ENCODE data around the gene TMEM125. TPM values are rescaled to one million over a fixed set of nuclear protein-coding genes. Genes with fewer than 3 reads are reported as not detected.

The TMEM125 gene
- total RNA-seq, 1 donor from 2014 or later = 10.8 TPM

DNA sequence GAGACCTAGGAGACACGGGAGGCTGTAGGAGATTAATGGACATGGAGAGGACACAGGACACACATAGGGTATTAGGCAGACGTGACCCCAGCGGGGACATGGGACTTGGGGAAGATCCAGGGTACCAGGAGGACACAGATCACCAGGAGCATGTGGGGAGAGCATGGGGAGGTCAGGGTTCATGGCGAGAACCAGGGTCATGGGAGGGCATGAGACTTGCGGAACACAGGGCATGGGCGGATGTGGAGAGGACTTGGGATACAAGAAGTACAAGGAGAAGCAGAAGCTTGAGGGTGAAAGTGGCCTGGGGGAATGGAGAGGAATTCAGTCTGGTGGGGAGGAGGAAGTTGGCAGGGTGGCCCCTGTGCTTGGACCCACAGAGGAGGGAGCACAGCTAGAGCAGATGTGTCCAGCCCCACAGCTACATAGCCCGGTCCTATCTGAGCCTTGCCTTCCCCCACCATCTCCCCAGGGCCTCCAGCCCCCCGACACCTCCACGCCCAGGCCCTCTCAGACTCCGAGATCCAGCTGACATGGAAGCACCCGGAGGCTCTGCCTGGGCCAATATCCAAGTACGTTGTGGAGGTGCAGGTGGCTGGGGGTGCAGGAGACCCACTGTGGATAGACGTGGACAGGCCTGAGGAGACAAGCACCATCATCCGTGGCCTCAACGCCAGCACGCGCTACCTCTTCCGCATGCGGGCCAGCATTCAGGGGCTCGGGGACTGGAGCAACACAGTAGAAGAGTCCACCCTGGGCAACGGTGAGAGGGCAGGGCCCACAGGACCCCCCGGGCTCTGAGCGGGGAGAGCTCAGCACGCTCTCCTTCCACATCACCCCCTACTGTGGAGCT is 43.1 kb downstream of the TMEM125 start:
- ATAC-seq = peak; percentile 6

DNA sequence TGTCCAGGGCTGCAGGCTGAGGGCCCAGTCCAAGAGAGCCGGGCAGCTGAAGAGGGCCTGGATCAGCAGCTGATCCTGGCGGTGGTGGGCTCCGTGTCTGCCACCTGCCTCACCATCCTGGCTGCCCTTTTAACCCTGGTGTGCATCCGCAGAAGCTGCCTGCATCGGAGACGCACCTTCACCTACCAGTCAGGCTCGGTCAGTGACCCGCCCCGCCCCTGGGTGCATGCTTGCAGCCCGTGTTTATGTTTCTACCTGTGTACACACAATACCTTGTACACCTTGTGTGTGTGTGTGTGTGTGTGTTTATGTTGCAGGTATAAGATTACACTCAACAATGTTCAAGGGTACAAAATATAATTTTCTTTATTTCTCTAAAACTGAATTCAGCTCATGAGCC is 44.0 kb downstream of the TMEM125 start:
- ATAC-seq = peak; percentile 64

DNA sequence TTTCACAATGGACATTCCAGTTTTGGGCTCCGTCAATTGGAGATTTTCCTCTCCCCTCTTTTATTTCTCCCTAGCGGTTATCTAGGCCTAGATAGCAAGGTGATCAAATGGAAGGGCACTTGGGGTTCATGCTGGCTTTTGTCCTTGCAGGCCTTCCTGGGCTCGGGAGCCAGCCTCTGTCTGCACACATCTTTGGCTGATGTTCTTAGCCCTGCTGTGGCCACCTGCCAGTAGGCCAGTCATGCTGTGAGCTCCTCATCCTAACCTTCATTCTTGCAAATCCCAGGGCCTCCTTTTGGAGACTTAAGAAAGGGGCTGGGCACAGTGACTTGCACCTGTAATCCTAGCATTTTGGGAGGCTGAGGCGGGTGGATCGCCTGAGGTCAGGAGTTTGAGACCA is 44.5 kb downstream of the TMEM125 start:
- ATAC-seq = no peak

DNA sequence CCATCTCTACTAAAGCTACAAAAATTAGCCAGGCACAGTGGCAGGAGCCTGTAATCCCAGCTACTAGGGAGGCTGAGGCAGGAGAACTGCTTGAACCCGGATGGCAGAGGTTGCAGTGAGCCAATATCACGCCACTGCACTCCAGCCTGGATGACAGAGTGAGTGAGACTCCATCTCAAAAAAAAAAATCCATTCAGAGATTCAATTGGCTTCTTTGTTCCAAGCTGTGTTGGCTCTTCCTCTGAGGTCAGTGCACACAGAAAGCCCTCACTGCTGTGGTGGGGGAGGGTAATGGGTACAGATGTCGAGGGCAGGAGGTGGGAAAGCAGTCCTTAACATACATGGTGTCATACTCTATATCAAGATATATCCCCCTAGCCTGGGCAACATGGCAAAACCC is 45.7 kb downstream of the TMEM125 start:
- no peak for ATAC-seq

DNA sequence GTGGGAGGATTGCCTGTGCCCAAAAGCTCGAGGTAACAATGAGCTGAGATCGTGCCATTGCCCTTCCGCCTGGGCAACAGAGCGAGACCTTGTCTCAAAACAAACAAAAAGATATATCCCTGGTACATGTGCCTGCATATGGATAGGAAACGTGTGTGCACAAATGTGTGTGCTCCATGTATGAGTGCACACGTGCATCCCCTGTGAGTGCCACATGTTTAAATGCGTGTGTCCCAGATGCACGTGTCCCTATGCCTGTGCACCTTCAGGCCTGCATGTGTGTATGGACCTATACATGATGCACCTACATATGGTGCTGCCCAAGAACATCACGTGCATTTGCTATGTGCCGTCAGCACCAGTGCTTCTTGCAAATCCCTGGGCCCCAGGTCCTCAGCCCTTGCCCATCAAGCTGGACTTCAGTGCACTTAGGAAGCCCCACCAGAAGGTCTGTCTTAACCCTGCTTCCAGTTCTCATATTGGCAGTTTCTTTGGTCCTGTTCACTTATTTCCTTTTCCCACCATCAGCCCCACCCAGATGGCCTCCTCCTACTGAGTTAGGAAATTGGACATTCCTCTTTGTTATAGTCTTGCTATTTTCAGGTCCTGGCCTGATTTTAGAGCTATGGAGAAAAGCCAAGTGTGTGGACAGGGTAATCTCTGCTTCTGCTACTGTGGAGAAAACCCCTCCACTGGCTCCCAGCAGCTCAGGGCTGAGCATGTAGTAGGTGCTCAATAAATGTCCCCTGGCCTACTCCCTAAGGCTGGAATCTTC is 46.4 kb downstream of the TMEM125 start:
- no peak for ATAC-seq

DNA sequence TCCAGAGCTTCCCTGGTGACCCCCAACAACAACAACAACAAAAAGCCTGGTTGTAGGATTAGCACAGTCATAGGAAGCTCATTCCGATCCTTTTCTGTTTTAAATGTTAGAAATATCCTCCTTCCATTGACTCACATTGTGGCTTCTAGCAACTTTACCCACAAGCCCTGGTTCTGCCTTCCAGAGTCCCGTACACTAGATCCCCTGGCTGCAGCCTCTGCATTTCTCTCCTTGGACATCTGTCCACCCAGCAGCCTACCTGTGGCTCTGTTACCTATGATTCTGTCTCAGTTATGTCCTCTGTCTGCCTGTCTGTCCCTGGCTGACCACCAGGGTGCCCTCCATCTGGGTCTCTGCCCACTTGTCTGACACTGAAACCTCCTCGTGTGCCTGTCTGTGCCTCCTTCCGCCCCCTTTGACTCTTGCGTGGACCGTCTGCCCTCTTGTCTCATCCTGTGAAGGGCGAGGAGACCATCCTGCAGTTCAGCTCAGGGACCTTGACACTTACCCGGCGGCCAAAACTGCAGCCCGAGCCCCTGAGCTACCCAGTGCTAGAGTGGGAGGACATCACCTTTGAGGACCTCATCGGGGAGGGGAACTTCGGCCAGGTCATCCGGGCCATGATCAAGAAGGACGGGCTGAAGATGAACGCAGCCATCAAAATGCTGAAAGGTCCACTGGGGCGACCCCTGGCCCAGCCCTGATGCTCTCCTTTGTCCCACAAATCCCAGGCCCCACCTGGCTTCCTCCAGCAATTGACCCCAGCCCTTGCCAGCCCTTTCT is 47.1 kb downstream of the TMEM125 start:
- no peak for ATAC-seq

DNA sequence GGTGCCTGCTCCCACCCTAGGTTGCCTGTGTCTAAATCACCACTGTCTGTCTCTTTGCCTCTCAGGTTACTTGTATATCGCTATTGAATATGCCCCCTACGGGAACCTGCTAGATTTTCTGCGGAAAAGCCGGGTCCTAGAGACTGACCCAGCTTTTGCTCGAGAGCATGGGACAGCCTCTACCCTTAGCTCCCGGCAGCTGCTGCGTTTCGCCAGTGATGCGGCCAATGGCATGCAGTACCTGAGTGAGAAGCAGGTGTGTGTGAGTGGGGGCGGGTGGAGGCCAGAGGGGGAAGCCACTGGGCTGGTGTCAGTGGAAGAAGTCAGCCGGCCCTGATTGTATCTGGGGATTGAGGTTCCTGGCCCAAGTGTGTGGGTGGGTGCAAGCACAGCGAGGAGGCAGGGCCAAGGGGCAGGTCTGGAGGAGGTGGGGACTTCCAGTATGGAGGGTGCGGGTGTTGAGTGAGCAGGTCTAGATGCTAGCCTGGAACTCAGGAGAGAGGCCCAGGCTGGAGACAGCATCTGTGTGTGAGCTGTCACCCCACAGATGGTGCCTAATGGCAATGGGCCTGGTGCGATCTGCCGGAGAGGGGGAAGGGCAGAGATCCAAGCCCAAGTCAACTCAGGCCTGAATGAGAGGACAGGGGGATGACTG is 48.2 kb downstream of the TMEM125 start:
- no peak for ATAC-seq

DNA sequence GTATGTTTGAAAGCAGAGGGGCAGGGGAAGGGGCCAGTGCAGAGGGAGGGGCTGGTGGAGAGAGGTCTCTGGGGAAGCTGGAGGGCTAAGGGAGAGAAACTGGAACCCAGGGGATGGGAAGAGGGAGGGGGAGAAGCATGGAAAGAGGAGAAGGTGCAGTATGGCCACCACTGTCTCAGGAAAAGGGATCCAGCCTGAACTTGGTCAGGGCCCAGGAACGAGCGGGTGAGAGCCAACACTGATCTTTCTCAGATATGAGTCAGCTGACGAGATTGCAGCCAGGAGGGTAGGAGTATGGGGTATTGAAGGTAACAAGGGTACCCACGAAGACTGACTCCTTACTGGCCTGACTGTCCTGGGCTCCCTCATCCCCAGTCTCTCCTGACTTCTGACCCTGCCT is 49.0 kb downstream of the TMEM125 start:
- no peak for ATAC-seq

DNA sequence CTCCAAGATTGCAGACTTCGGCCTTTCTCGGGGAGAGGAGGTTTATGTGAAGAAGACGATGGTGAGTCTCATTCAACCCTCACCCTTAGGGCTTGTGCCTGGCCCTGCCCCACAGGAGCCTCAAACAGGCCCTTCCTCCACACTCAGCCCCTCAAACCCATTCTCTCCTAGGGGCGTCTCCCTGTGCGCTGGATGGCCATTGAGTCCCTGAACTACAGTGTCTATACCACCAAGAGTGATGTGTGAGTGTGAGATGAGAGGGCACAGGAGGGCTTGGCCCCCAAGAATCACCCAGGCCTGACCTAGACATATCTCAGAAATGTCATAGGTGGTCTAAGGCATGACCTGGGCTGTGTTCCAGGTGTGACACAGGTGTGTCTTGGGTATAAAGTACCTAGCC is 49.5 kb downstream of the TMEM125 start:
- no peak for ATAC-seq

DNA sequence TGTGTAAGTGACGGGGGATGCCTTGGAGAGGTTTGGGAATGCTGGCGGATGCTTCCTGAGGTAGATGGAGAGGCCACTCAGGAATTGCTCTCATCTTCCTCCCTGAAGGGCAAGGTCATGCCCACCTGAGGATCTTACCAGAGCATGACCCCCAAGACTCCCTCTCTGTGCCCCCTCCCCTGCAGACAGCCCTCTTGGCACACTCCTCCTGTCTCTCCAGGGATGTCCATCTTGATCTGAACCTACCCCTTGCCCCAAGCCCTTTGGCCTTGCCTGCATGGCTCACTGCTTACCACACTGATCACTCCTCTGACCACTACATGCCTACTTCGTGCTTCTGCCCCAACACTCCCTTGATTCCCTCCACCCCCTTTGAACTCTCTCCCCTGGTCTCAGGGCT is 50.0 kb downstream of the TMEM125 start:
- no peak for ATAC-seq

DNA sequence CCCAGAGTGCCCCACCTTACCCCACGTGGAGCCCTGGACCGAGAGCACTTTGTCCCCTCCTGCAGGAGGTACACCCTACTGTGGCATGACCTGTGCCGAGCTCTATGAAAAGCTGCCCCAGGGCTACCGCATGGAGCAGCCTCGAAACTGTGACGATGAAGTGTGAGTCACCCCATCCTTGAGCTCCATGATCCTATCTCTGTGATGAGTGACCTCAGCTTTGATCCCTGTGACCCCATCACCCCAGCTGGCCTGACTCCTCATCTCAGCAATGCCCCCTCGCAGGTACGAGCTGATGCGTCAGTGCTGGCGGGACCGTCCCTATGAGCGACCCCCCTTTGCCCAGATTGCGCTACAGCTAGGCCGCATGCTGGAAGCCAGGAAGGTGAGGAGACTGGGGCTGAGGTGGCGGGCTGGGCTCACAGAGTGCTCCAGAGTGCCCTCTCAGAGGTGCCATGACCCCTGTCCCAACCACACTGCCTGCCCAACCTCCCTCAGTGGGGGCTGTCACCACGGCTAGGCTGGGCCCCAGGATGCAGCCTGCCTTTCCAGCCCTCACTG is 51.6 kb downstream of the TMEM125 start:
- peak; percentile 71 for ATAC-seq

DNA sequence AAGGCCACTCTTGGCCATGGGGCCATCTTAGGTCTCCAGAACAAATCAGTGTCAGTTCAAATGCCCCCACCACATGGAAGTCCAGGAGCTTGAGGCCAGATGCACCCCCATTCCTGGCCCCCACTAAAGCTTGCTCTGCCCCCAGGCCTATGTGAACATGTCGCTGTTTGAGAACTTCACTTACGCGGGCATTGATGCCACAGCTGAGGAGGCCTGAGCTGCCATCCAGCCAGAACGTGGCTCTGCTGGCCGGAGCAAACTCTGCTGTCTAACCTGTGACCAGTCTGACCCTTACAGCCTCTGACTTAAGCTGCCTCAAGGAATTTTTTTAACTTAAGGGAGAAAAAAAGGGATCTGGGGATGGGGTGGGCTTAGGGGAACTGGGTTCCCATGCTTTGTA is 52.7 kb downstream of the TMEM125 start:
- ATAC-seq = no peak

Other genes with a start within 250 kb of the TMEM125 start
- gene EBNA1BP2, start 97.7 kb upstream of the TMEM125 start, total RNA-seq = 48.7 TPM
- 0.12 TPM for gene CFAP57, start 97.7 kb upstream of the TMEM125 start, total RNA-seq
- 15.2 TPM for gene C1orf210, start 15.6 kb downstream of the TMEM125 start, total RNA-seq
- 4.1 TPM for gene TIE1, start 31.0 kb downstream of the TMEM125 start, total RNA-seq
- gene MPL, start 67.8 kb downstream of the TMEM125 start, total RNA-seq = 0.48 TPM
- gene CDC20, start 89.0 kb downstream of the TMEM125 start, total RNA-seq = 76.2 TPM
- gene ELOVL1, start 98.0 kb downstream of the TMEM125 start, total RNA-seq = 172 TPM
- 46.0 TPM for gene MED8, start 119.8 kb downstream of the TMEM125 start, total RNA-seq
- gene SZT2, start 119.9 kb downstream of the TMEM125 start, total RNA-seq = 22.0 TPM
- 8.6 TPM for gene HYI, start 183.9 kb downstream of the TMEM125 start, total RNA-seq